GM15510 (cell line): ENCODE data around the gene ESRRB.

Experiments
- POLR2A ChIP-seq: IDR thresholded peaks from 3 replicates; pipeline ENCODE4 v1.6.1; 2011; ENCODE audit warnings: borderline replicate concordance; ENCODE audit not compliant: insufficient read length; ENCODE audit errors: extremely low read depth

ESRRB gene

GRCh38 chr14:76486251-76486743 lies 110.4 kb downstream of the ESRRB start:
- no peak for TF ChIP-seq POLR2A

GRCh38 chr14:76488551-76488950 lies 112.6 kb downstream of the ESRRB start:
- TF ChIP-seq POLR2A, result no peak

- no peak for TF ChIP-seq POLR2A
These were observed 113.7 kb downstream of the ESRRB start for GRCh38 chr14:76489667-76490066.

- no peak for TF ChIP-seq POLR2A
These were observed 114.2 kb downstream of the ESRRB start for GRCh38 chr14:76490111-76490510.

- TF ChIP-seq POLR2A, result no peak
These were observed 114.8 kb downstream of the ESRRB start for GRCh38 chr14:76490735-76491134.

GRCh38 chr14:76491172-76491930 lies 115.4 kb downstream of the ESRRB start:
- no peak for TF ChIP-seq POLR2A

- no peak for TF ChIP-seq POLR2A
These were observed 120.0 kb downstream of the ESRRB start for GRCh38 chr14:76495983-76496382.

- no peak for TF ChIP-seq POLR2A
These were observed 120.7 kb downstream of the ESRRB start for GRCh38 chr14:76496595-76496994.

- TF ChIP-seq POLR2A, result no peak
These were observed 121.9 kb downstream of the ESRRB start for GRCh38 chr14:76497550-76498462.

GRCh38 chr14:76498463-76498935 lies 122.6 kb downstream of the ESRRB start:
- no peak for TF ChIP-seq POLR2A

GRCh38 chr14:76498976-76499375 lies 123.0 kb downstream of the ESRRB start:
- no peak for TF ChIP-seq POLR2A

GRCh38 chr14:76499399-76499798 lies 123.5 kb downstream of the ESRRB start:
- no peak for TF ChIP-seq POLR2A

- no peak for TF ChIP-seq POLR2A
These were observed 124.1 kb downstream of the ESRRB start for GRCh38 chr14:76500011-76500410.

- no peak for TF ChIP-seq POLR2A
These were observed 124.5 kb downstream of the ESRRB start for GRCh38 chr14:76500480-76500879.

- no peak for TF ChIP-seq POLR2A
These were observed 125.3 kb downstream of the ESRRB start for GRCh38 chr14:76501156-76501720.
